ENCODE data around the gene FAM131C.
A peak's percentile ranks its signal among the peaks of the same experiment; 100 is the strongest.

Gene FAM131C

DNA sequence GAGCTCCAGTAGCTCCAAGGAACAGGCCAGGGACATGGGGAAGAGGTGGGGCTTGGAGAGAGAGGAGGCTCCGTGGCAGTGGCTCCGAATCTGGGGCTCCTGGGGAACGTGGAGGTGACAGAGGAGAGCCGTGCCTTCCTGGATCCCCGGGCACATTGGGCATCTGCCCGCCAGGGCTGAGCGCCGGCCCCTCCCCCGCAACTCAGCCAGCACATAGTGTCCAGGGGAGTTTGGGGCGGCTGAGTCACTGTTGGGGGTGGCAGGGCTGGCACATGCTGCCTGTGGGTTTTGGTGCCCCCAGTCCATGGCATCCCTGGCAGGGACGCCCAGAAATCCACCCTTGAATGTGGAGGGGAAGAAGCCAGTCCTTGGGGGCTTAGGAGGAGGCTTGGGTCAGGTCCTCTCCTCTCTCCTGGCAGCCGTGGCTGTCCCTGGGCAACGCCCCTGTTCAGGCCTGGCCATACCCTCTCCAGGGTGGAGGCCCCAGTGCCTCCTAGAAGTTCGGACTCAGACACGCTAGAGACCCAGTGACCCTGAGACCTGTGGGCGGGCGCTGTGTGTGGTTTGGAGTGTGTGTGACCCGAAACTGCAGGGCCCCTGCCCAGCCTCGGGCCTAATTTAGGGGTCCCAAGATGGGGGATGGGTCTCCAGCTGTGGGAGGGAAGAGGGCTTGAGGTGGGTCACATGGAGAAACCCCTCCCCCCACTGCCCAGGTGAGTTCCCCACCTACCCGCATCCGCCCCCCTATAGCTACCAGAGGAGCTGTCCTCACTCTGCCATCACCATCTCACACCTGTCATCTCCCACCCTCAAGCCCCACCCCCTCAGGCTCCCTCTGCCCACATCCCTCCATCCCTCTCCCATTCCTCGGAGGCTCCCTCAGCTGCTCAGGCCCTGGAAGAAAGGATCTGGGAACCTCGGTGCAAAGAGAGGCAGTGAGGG is 57.2 kb downstream of the FAM131C start:
- DNase-seq (ENCODE audit: low read depth) = no peak

DNA sequence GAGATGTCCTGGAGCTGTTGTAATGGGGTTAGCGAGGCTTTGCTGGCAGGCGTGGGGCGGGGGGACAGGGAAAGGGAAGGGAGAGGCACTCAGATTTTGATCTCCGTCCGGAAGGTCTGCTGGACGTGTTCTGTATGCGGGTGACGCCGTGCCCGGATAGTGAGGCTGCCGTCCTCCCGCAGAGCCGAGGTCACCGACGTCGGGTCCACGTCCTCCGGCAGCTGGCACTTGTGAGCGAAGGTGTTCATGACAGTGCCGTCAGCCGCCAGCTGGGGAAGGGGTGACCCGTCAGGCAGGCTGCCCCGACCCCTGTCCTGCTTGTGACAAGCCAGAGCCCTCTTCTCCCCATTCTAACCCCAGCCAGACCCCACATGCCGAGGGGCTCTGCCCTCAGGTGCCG is 58.0 kb downstream of the FAM131C start:
- DNase-seq (ENCODE audit: low read depth) = no peak

DNA sequence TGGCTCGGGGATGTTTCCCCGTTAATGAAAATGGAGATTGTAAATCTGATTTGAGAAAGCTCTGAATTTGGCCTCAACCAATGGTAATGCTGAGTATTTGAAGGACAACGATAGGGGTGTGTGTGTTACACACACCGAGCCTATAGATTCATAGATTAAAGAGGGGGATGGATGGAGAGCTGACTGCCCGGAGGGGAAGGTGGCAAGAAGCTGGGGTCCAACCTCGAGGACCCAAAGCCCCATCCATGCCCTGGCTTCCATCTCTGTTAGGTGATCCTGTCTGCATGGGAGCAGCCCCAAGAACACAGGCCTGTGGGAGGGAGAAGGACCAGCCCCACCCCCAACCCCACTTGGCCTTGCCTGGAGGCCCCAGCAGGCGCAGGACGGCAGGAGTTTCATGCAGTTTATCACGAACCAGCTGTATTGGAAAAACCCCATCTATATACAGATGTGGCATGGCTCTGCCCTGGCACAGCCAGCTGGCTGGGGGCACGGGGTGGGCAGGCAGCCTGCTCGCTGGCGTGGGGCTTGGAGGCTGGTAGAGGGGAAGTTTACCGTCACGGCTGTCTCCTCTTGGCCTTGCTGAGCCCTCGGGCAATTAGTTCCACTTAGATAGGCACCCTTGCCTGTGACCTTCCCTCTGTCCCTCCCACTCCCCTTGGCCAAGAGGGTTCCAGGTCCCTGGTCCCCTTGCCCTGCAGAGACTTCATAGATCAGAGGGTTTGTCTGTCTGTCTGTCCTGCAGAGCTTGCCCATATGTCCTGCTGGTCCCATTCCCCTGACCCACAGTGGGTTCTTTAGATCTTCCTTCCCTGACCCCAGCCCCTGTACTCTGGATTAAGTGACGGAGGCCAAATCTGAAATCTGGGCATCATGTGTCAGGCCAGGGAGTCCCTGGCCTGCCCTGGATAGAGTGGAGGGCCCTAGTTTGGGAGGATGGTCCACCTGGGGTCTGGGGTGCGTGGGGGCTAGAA is 58.7 kb downstream of the FAM131C start:
- DNase-seq (ENCODE audit: low read depth) = no peak

DNA sequence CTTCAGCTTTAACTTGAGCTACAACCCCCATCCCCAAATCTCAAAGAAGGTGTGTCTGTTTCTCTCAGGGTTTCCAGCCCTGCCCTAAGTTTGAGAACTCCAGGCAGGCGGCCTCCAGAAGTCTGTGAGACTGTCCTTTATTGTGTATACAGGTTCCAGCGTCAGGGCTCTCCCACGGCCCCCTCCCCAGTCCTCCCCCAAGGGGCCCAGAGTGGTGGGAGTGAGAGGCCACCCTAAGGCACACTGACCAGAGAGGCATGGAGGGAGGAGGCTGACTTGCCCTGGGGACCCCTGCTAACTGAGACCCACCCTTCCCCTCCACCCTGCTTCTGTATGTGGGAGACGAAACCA is 59.6 kb downstream of the FAM131C start:
- DNase-seq (ENCODE audit: low read depth) = no peak

DNA sequence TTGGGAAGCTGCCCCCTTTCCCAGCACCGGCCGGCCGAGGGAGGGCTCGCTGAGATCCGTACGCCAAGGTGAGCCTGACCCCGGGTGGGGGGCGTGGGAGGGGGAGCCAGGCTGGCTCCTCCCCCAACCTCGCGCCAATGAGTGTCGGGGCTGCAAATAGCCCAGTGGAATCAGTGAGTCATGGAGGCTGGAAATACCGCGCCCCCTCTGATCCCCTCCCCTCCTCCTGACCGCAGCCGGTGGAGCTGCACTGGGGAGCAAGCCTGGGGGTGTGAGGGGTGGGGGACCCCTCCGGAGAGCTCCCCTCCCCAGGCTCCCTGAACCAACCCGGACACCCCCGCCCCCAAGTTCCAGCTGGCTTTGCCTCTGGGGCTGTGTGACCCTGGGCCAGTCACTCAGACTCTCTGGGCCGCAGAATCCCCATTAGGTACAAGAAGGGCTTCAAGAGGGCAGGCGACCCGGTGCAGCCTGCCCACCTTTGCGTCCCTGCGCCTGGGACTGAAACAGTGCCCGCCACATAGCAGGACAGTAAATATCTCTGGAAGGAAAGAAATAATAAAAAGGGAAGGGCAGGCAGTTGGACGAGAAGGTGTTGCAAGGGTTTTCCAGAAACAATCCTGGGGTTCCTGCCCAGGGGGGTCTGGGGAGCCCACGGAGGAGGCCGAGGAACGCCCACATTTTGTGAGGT is 60.1 kb downstream of the FAM131C start:
- DNase-seq (ENCODE audit: low read depth) = peak; percentile 30

DNA sequence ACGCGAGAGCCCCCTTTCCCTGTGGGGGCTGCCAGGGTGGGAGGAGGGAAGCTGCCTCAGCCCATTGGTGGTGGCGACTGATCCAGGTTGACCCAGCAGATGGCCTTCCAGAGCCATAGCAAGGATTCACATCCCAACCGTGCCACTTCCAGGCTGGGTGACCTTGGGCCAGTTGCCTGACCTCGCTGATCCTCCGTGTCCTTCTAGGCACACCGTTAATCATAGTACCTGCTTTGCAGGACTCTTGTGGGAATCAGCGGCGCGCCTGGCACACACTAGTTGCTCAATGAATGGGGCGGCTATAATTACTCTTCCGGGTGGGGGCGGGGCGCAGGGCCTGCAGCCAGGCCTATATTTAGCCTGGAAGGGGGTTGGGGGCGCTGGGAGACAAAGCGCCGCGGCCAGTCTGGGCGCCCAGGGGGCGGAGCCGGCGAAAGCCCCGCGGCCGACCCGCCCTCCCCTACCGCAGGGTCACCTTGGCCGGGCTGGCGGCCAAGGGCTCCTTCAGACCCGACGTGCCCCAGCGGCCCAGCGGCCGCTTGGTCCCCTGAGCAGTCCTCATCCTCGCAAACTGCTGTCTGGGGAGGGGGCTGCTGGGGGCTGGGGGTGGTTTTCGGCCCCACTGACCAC is 60.7 kb downstream of the FAM131C start:
- DNase-seq (ENCODE audit: low read depth) = no peak

DNA sequence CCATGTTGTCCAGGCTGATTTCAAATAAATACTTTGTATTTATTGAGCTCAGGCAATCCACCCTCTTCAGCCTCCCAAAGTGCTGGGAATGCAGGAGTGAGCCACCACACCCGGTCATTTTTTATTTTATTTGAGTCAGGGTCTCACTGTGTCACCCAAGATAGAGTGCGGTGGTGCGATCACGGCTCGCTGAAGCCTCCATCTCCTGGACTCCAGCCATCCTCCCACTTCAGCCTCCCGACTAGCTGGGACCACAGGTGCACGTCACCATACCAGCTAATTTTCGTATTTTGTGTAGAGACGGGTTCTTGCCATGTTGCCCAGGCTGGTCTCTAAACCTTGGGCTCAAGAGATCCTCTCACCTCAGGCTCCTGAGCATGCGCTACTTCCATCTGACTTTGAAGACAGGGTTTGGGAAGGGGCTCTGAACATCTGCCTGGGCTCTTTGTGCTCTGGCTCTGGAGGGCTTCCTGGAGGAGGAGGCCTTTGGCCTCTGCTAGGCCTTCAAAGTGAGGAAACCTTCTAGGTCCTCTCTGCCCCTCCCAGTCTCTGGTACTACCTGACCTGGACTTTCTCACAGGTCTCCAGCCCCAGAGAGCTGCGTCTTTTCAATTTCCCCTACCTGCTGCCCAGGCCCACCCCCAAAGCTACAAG is 61.4 kb downstream of the FAM131C start:
- DNase-seq (ENCODE audit: low read depth) = no peak

DNA sequence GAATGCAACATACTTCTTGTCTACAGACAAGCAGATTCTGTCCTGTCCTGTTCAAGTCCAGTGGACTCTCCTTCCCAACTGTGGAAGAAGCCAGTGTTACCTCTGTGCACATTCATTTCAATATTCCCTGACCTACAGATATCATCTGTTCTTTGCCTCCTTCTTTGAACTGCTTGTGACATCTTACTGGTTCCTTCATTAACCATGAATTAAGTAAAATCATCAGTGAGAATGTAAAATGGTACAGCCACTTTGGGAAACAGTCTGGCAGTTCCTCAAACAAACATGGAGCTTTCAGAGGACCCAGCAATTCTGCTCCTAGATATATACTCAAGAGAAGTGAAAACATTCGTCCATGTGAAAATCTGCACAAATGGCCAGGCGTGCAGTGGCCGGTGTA is 62.6 kb downstream of the FAM131C start:
- DNase-seq (ENCODE audit: low read depth) = no peak

DNA sequence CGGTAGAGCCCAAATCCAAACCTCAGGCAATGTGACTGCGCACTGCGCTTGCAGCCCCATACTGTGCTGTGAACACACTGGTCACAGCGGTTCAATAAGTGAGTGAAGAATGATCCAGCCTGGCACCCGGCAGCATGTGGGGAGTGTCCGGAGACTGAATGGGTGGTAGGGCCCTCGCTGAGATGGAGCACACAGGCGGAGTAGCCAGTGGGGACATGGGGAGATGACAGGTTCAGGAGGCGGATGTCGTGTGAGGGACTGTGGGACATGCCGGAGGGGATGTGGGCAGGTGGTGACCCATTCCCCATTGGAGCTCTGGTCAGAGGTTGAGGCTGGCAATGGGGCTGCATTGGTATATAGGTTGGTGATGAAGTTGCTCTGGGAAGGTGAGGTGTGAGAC is 63.8 kb downstream of the FAM131C start:
- DNase-seq (ENCODE audit: low read depth) = no peak

DNA sequence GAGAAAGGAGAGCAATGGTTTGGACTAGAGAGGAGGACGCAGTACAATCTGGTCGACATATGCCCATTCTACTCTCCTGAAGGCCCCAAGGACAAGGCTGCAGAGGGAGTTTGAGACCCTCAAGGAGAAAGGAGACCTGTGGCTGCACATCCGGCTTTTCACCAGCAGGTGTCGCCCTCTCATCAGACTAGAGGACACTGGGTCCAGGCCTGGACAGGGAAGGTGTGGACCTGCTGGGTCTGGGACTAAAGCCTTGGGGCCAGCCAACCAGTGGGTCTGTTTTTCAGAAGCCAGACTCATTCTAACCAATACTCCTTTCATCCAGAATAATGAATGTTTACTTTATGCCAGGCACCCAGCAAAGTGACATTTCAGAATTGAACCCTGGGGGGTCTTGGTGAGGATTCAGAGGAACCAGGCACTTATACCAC is 64.4 kb downstream of the FAM131C start:
- peak; percentile 66 for DNase-seq (ENCODE audit: low read depth)
